ENCODE data around the gene GGCX.
"Not testable (repeated sequence)": the region's sequence is repeated elsewhere in the genome, so short reads cannot be mapped to it uniquely, and the experiment has no call there.

Gene GGCX

DNA sequence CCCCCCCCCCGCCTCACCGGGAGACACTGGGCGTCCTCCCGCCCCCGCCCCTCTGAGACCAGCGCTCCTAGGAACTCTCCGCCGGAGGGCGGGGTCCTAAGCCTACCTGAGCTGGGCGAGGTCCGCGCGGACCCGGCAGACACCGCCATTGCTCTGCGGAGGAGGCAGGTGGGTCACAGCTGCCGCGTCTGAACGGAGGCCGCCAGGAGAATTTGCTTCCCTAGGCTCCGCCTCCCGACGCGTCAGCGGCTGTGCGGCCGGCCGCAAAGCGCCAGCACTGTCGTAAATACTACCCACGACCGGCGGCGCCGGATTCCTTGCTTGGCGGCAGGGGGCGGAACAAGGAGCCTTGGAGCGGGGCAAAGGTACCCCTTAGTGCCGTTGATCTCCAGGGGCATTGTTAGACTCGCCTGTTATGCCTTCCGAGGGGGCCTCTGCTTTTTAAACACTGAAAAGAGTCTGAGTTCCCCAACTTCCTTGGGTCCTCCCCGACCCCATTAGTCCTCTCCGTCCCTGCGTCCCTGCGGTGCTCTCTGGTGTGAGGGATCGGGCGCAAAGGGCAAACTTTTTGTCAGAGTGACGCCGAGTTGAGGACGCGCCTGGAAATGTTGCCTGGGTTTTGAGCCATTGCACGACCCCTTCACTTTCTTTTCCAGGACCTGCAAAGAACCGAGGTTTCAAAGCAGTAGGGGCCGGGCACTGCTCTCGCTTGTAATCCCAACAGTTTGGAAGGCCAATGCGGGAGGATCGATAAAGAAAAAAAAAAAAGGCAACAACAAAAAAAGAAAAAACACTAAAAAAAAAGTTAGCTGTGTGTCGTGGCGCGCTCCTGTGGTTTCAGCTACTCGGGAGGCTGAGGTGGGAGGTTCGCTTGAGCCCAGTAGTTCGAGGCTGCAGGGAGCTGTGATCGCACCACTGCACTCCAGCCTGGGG is at the start of gene GGCX:
GGCX (minus strand) TSS at position 214 of the 933 bp plus-strand sequence; CDS start at position 149, 65 bp downstream.
- peak; percentile 96 for DNase-seq (ENCODE audit: low read depth)

DNA sequence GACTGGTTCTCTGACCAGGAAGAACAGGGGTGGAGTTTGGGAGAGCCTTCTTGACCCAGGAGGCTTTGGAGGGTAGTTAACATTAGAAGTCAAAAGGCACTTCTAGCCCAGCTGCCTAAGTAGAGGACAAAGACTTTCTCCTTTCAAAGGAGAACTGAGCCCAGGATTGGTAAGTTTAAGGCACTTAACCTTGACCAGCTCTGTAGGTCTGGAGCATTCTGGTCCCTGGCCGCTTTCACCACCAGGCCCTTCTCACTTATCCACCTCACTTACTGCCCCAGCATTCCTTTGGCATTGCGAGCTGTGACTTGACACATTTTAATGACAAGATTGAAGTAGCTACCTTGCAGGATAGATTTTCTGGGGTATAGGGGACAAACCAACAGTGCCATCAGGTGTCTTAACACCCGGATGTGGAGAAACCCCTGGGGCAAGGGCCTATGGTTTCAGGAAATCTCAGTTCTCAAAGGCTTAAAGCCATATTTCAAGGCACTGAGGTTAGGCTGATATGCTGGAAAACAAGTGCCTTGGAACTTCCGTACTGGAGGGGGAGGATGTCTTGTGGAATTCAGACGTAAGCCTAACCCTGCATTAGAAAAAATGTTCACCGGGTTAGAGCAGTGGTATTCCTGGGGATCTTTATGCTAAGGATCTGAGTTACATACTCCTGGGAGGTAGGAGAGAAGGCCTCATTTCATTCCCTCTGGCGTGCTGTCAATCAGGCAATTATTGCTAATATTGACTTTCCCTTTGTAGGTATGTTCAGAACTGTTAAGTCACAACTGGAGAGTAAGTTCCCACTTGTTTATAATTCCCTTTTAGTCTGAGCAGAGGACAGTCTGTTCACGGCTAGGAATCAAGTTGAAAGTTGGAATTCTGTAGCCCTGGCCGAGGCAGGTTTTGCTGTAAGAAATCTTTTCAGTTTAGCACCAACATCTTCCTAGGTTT is 46.2 kb upstream of the GGCX start:
- peak; percentile 78 for DNase-seq (ENCODE audit: low read depth)

- no peak for DNase-seq (ENCODE audit: low read depth)
These were observed 44.8 kb upstream of the GGCX start for GRCh38 chr2:85606116-85606455.

DNA sequence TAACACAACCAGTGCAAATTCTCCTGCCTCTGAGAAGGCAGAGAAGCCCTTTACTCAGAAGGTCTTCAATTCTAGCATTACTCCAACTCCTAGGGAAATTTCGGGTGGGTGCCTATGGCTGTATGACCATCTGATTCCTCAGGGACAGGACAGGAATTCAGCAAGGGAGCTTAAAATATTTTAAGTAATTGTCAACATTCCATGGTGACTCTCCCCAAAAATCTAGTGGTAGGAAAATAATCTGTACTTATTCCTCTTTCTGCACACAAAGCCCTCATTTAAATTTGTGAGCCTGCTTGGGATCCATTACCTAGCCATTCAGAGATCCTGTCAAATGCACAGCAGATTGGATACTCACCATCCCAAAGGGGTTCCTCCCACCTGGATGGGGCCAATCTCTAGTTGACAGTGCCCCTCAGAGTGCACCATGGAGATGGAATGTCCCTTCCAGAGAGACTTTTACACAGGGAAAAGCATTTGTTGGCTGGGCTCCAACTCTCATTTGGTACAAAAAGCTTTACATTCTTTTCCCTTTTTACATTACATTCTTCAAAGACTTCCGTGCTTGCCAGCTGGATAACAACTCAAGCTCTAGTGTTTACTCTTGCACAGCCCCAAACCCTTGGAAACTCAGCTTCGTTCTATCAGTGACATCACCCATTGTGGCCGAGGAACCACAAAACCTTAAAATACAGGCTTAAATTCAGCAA is 44.3 kb upstream of the GGCX start:
- peak; percentile 96 for DNase-seq (ENCODE audit: low read depth)

DNA sequence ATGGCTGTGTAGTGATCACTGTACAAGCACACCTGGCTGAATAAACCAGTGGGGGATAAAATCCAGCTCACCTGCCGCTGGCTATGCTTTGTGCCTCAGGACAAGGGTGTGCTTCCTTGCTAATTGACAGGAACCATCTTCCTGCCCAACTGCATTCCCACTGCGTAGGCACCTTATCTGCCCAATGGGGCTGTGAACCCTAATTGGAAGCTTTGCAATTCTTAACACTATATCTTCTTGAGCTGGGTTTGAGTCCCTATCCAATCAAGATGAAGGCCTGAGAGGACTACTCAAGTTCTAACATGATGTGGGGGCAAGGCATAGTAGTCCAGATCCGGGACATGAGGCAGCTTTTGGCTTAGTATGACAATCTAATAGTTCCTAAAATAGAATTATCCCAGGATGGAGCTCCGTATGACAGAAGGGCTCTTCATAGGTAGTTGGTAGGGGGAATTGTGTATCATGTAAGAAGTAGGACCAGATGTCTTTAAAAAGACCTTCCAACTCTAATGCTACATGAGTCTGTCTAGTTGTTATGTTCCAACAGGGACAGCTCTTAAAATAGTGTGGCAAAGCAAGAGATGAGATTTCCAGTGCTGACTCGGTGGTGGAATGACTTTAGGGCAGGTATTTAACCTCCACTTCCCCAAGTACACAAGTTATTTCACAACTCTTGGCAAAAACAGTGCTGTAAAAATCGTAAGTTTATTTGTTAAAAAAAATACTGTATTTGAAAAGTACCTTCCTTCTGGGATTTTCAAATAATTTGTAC is 43.5 kb upstream of the GGCX start:
- DNase-seq (ENCODE audit: low read depth), result peak; percentile 72

DNA sequence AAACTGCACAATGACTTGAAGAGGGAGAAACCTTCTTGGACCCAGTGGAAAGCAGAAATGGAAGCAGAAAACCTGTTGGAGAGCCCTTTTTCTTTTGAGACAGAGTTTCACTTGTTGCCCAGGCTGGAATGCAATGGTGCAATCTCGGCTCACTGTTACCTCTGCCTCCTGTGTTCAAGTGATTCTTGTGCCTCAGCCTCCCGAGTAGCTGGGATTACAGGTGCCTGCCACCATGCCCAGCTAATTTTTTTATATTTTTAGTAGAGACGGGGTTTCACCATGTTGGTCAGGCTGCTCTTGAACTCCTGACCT is 42.8 kb upstream of the GGCX start:
- not testable (repeated sequence) for DNase-seq (ENCODE audit: low read depth)

- DNase-seq (ENCODE audit: low read depth), result peak; percentile 91
These were observed 41.4 kb upstream of the GGCX start, which contains the start of gene TMEM150A for GRCh38 chr2:85602476-85603234. TSS of gene TMEM150A (minus strand) at chr2:85602698. CDS start at chr2:85601948, 750 bp downstream.

GRCh38 chr2:85601771-85602475 is 40.6 kb upstream of the GGCX start:
- DNase-seq (ENCODE audit: low read depth), result peak; percentile 56

DNA sequence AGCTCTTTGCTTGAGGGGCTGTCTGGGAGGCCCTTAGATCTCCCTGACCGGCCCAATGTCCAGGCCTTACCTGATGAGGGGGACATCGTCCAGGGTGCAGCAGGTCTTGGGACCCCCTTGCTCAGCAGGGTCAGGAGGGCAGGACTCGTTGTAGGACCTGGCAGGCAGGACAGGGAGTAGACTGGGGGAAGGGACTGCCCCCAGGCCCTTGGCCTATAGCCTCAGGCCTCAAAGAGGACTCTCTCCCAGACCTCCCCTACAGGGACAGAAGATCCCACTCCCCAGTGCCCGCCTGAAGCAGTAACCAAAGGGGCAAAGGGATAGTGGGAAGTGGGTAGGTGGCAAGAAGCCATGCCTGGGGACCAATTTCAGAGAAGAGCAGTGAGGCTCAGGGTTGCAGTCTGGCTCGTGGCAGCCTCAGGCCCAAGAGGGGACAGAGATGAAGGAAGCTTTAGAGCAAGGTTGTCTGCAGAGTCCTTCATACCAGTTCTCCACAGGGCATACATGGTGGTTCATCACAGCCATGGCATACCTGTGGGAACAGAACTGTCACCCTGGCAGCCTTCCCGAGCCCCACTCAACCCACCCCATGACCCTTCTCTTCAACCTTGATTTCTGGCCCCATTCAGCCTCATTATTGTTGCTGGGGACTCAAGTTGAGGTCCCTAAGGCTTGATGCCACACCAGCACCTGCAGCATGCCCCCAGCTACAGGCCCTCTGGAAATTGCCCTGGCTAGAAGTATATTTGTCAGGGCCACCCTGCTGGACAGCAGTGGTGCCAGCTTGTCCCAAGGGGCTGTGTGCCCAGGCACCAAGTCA is 39.9 kb upstream of the GGCX start:
- DNase-seq (ENCODE audit: low read depth), result no peak

DNA sequence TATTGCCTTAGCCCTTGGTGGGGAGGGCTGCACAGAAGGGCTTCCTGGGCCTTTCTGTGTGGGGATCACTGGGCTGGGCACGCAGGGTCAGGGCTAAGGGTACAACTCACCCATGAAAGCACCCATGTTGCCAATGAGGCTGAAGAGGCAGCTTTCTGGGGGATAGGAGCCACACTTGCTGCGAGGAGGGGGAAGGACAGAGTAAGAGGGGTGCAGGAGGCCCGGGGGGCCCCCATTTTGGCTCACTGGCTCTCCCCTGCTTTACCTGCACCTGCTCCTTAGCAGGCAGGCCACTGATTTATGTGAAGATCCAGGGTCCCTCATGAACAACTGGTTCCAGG is 38.9 kb upstream of the GGCX start:
- no peak for DNase-seq (ENCODE audit: low read depth)

- no peak for DNase-seq (ENCODE audit: low read depth)
These were observed 38.4 kb upstream of the GGCX start for GRCh38 chr2:85599468-85600234.

DNA sequence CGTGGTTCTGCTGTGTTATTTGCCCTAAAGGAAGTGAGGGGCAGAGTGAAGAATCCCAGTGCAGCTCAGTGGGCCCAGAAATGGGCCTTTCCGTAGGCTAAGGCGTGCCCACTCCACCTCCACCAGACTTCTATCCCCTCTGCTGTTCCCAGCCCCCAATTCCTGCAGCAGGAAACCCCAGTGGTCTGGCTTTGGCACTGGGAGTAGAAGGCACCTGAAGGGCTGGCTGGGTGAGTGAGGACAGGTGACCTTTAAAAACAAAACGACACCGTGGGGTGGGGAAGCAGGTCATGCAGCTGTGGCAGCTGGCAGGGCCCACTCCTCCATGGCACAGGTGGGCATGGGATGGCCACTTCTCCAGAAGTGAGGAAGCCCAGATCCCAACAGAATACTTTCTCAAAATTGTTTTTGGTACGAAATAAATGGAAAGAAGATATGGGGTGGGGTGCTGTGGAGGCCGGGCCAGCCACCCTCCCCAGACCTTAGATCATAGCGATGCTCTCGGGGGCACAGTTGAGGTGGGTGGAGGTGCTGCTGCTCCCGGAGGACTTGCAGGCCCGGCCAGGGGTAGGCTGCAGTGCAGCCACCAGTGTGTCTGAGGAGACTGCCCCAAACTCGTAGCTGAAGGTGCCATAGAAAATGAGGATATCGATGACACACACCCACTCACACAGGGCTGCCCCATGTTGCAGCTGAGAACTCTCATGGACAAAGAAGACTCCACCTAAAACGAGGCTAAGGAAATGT is 37.5 kb upstream of the GGCX start:
- no peak for DNase-seq (ENCODE audit: low read depth)

GRCh38 chr2:85597241-85597640 is 35.9 kb upstream of the GGCX start:
- DNase-seq (ENCODE audit: low read depth), result no peak

GRCh38 chr2:85596486-85597143 is 35.3 kb upstream of the GGCX start:
- no peak for DNase-seq (ENCODE audit: low read depth)

- no peak for DNase-seq (ENCODE audit: low read depth)
These were observed 34.7 kb upstream of the GGCX start for GRCh38 chr2:85596026-85596333.

GRCh38 chr2:85595301-85596025 is 34.2 kb upstream of the GGCX start, which contains the start of gene RNF181:
TSS of gene RNF181 (plus strand) at chr2:85595745. CDS start at chr2:85595764, 19 bp downstream.
- DNase-seq (ENCODE audit: low read depth), result peak; percentile 99

All from iris pigment epithelial cell (primary cell).